Measurements from ENCODE around the gene TMF1.

The TMF1 gene

DNA sequence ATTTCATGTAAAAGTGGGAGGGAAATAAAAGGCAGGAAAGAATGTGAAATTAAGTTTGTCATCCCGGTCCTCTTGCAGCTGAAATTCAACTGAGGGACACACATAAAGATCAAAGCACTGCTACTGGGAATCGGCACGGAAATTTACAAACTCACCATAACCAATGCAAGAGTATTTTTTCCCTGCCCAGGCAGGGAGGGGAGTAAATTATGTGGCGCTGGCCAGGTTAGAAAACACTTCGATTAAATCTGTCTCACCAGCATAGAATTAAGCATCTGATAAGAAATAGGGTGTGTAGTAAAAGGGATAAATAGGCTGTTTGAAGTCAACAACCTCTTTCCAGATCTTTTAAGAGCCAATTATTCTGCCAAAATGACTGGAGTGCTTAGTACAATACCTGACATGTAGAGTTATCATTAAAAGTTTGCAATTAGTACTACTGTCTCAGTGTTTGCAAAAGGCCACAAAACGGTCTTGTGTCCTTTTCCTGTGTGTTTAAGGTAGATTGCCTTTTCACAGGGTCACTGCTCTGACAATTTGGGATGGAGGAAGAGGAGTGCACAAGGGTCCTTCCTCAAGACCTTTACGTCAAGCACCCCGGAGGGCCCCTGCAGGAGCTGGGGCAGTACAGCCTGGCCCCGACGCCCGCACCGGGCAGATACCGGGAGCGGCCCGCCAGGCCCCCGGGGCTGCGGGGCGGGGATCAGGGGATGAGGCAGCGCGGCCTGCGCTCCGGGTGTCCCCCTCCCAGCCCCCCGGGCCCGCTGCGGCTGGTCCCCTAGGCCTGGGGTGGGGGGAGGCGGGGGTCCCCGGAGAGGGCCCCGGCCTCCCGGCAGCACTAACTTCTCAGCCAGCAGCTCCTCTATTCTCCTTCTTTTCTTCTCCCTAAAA, 27.4 kb upstream of the TMF1 start:
- no peak for FAIRE-seq

DNA sequence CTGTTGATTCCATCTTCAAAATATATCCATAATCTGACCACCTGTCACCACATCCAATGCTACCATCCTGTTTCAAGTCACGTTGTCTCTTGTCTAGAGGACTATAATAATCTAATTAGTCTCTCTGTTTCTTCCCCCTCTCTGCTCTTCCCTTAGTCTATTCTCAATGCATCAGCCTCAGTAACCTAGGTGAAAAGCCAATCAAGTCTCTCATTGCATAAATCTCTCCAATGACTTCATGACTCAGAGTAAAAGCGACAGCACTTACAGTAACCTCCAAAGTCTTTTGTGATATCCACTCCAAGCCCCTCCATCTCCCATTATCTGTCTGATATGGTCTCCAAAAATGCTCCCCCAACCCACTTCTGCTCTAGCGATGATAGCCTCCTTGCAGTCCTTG, 20.8 kb upstream of the TMF1 start:
- no peak for FAIRE-seq

DNA sequence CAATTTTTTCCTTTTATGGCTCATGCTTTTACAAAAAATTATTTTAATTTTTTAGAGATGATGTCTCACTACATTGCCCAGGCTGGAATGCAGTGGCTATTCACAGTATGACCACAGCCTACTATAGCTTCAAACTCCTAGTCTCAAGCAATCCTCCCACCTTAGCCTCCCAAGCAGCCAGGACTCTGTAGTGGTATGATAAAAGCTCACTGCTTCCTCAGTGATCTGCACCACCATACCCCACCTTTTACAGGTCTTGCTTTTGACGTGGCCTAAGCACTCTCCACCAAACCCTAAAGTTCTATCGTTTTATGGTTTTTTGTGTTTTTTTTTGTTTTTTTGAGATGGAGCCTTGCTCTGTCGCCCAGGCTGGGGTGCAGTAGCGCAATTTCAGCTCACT, 14.0 kb upstream of the TMF1 start:
- no peak for FAIRE-seq

DNA sequence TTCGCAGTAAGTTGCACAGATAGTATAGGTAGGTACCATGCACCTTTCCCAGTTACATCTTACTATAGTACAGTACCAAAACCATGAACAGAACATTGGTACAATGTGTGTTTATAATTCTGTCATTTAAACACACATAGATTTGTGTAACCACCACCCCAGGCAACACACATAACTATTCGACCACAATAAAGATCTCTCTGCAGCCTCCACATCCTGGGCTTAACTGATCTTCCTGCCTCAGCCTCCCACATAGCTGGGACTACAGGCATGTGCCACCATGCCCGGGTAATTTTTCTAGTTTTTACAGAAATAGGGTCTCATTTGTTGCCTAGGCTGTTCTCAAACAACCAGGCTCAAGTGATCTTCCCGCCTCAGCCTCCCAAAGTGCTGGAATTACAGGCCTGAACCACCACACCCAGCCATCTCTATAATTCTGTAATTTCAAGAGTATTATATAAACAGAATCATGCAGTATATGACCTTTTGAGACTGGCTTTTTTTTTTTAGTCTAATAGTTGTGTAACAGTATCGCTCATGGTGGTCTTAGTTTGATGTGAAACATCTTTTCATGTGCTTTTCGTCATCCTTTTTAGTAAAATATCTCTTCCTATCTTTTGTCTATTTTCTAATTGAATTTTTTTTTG, 13.3 kb upstream of the TMF1 start:
- no peak for FAIRE-seq

DNA sequence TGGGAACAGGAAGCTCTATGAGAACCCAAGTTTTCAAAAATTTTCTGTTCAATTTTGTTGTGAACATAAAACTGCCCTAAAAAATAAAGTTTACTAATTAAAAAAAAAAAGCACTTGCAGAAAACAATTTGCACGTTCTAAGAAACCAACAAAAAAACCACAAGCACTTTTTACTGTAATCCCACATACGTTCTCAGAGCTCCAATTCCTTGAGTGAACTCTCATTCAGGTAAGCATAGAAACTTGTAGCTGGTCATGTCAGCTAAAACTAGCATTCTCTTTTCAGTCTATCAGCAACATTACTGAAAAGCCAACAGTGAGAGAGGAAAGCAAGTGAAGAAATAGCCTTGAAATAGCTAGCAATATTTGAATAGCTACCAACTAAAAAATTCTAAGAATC, 11.5 kb upstream of the TMF1 start:
- no peak for FAIRE-seq

DNA sequence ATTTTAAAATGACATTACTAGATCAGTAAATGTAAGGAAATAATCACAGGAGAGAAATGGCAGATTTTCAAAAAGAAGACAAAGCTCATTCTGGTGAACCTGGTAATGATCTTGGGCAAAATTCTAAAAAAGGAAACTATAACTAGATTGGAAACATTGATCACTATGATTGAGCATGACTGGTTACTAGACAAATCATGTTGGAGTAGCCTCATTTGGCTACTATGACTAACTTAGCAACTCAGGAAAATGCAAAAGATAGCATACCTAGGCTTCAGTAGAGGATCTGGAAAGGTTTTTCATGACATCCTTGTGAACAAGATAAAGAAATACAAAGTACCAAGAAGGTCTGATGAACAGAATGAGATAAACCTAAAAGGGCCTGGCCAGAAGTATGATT, 7.6 kb upstream of the TMF1 start:
- no peak for FAIRE-seq

DNA sequence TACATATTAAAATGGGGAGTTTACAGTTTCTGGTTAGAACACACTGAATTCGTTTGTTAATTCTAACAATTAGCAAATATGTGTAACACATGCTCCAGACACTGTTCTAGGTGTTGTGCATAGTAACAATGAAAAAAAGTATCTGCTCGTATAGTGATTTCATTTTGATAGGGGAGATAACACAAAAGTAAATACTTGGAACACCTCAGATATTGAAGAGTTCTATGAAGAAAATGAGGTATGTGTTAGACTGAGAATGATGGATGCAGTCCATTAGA, 6.8 kb upstream of the TMF1 start:
- FAIRE-seq = no peak

DNA sequence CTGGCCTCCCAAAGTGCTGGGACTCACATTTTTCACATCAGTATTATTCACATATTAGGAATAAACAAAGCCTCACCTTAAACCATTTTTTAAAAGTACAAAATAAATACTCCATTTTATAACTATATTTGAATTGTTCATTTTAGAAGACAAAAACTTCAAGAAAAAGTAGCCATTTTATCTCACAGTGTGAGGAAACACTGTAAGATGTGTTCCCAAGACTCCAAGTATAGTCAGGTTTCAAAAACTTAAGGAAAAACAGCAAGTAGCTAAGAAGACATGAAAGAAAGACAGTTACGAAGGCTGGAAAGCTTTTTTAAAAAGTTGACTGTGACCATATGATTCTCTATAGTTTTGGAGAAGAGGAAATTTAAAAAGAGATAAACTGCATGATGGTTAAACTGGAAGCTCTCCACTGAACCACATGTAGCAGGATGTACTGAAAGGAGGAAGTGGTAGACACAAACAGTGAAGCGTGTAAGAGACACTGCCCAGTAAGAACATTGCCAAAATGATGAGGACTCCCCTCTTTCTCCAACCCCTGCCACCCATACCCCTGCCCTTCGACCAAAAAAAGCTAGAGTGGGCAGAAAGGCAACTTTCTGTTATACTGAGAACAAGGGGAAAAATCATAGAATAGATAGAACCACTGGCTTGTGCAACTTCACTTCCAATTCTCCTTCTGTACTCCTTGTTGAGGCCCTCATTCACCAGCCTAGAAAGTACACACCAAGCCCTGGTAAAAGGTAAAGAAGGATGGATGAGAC, 6.2 kb upstream of the TMF1 start:
- FAIRE-seq = no peak

DNA sequence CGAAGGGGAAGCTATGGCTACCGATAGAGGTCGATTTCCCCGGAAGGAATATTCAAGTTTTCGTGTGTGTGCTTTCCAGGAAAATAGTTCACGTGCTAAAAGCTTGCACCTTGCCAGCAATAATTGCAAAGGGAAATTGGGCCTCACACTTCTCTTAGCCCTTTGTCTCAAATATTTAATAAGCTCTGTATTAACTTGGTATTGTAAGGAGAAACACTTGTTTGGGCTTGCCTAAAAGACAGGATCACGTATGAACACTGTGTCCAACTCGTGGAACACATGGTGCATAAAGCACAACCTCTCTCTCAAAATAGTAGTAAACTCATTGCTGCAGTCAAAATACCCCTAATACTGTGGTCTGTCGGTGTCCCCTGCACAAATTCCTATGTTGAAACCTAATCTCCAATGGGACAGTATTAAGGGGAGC, 352 bp upstream of the TMF1 start:
- FAIRE-seq = no peak

DNA sequence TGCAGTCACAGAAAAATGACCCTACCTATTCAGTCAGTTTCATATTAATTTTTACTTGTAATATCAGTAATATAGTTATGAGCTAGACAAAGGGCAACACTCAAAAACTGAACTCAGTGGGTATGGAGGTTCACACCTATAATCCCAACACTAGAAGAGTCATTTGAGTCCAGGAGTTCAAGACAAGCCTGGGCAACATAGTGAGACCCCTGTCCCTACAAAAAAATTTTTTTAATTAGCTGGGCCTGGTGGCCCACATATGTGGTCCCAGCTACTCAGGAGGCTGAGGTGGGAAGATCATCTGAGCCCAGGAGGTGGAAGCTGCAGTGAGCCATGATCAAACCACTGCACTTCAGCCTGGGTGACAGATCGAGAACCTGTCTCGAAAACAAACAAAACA, 3.1 kb downstream of the TMF1 start:
- FAIRE-seq = no peak

DNA sequence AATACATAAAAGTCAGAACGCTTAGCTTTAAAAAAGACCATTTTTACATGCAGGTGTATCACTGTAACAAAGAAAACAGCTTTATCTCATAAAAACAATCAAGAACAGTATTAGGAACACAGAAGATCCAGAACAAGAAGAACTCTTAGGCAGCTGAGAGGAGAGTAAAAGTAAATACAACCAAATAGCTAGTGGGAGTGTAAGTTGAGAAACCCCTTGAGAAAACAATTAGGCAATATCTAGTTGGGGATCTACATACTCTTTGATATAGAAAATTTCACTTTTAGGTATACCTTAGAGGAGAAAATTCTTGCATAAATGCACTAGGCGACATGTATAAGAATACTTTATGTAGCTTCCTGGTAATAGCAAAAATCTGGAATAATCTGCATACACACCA, 7.5 kb downstream of the TMF1 start:
- no peak for FAIRE-seq

DNA sequence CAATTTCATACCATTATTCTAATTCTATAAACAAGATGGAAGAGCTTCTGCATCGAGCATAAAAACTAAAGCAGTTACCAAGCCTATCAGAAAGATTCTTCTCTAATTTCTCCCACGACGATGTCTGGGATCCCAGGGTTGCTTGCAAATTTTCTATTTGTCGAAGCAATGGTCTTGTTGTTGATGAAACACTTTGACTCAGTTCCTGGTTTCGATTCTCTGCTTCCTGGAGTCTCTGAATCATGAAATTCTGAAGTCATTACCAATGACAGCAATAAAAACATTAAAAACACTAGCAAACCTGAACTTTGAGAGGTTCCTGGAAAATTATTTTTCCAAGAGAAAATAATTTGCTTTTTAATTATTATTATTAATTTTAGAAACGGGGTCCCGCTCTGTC, 18.7 kb downstream of the TMF1 start:
- FAIRE-seq = no peak

DNA sequence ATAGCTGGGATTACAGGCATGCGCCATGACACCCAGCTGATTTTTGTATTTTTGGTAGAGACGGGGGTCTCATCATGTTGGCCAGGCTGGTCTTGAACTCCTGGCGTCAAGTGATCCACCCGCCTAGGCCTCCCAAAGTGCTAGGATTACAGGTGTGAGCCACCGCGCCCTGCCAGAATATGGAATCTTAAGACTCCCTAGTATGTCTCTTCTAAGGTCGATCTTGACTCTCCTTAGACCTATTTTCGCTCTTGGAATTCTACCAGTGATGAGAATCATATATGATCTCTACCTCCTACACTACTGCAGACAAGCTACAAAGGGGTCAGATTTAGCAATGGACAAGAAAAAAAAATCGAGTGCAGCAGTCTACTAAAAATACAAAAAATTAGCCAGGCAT, 19.4 kb downstream of the TMF1 start:
- FAIRE-seq = no peak

DNA sequence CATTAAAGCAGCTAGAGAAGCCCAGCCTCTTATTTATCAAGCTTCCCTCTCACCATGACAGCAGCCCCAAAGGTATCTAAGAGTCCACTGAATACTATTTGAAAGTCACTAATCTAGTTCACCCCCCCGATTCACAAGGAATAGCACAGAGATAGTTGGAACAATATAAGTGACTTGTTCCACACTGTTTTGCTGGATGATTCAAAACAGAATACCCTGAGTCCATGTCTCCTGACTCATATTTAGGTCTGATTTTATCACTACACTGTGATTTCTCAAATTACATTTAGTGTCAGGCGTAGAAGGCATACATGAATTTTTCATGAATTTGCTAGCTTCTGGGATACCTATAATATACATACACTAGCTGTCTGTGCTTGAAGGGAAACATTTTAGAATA, 20.0 kb downstream of the TMF1 start:
- FAIRE-seq = no peak

DNA sequence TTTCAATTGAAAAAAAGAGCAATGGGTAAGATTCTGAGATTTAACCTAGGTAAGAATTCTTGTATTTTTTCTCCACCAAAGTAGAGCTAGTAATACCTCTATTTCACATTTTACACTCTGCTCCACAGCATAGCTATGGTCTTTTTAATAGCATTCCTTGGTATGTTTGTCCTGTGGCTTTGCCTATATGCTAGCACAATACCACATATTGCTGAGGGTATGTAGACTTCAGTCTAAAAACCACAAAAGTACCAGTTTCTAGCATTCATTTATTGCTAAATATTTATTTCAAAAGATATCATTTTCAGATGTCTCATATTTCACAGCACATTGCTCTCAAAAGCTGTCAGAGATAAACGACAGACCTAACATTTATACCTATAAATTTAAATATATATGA, 20.5 kb downstream of the TMF1 start:
- no peak for FAIRE-seq

DNA sequence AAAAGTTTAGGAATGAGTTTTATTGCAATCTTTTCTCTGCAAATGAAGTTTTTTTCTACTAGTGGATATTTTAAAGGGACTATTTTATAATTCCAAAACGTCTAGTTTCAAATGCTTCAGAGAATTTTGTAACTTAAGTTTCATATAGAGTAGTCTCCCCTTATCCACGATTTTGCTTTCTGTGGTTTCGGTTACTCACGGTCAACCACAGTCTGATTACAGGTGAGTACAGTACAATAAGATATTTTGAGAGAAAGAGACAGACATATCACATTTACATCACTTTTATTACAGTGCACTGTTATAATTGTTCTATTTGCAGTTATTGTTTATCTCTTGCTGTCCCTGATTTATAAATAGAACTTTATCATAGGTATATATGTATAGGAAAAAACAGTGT, 31.3 kb downstream of the TMF1 start:
- FAIRE-seq = no peak

DNA sequence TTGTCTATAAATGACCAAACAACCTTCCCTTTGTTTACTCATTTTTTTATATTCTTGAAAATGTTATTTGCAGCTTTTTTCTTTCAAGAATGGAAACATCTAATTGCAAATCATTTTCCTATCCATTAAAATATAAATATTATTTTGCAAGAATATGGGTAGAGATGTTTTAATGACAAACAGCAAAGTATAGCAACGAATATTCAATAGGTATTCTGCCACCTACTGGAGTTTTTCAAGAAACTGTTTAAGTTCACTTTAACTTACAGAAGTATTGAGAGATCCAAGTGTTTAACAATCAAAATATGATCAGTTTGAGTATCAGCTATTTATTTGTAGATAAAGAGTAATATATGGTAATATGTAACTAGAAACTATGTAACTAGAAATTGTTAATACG, 31.7 kb downstream of the TMF1 start:
- peak; percentile 98 for FAIRE-seq

DNA sequence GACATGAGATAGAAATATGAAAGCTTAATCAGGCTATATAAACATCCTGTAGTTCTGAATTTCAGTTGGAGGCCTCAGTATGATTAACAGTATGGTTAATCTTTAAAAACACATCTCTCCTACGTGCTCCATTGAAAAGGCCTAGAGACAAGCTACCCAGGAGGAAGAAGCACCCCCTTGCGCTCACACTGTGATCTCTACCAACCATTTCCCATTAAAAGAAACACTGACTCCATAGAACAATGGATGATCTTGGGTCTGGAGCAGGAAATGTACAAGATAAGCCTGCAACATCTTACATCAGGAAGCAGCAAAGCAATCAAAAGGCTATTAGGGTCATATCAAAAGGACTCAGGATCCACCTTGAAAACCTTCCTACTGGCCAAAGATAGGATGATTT, 35.2 kb downstream of the TMF1 start:
- no peak for FAIRE-seq

DNA sequence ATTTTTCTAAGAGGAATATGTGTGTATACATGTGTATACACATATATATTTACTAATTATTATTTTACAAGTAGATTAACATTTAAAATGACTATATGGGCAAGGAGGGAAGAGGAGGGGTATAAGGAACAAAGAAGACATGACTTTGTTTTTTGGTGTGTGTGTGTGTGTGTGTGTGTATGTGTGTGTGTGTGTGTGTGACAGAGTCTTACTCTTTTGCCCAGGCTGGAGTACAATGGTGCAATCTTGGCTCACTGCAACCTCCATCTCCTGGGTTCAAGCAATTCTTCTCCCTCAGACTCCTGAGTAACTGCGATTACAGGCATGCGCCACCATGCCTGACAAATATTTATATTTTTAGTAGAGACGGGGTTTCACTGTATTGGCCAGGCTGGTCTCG, 36.0 kb downstream of the TMF1 start:
- FAIRE-seq = no peak

DNA sequence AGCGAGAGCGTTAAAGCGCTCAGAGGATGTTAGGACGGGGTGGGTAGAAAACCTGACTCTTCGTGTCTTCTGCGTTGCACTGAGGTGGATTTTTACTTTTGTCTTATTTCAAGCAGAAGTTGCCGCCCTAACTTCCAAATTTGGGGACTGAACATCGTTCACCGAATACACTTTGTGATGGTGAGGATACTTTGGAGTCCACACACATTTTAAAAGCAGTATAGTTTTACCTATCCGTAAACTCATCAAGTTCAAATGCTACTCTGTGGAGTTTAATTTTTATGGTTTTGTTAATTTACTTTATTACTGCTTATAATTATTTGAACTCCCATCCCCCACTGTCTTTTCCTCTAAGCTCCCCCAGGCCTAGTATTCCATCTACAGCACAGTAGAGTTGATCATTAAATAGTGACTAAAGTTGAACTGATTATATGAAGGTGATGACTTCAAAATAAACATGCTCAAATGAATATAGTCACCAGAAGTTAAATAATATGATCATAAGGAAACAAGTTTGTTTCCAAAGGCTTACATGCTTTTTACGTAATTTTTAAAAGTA, 38.0 kb downstream of the TMF1 start:
- no peak for FAIRE-seq

DNA sequence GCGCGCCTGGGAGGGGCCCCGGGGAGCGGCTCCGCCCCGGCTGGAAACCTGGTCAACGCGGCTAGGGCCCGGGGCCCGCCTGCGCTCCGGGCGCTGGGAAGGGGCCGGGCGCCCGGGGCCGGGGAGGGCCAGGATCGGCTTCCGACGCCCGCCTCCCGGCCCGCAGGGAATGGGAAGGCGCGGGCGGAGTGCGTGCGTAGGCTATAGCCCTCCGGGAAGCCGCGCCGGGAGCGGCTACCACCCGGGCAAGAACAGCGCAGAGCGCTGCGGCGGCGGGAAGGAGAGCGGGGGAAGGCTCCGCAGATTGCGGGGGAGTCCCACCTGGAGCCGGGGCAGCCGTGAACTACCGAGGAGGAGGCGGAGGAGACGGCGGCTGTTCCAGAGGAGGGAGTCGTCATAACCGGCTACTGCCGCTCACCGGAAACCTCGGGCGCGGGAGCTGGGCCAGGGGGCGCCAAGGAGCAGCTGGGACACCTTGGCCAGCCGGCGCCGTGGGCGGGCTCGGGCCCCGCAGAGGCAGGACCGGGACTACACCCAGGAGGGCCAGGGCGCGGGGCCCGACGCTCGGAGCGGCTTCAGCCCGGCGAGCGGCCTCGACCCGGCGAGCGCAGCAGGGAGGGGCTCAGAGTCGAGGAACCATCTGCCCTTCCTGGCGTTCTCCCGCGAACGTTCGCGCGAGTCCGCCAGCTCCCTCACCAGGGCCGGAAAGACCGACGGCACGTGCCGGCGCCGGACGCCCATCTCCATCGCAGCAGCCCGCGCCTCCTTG, 38.7 kb downstream of the TMF1 start, which contains the start of gene EOGT:
Gene EOGT, minus strand, starts transcription at position 432 of the 769 bp plus-strand sequence. CDS start 3,838 bp downstream, outside the sequence.
- FAIRE-seq = no peak

DNA sequence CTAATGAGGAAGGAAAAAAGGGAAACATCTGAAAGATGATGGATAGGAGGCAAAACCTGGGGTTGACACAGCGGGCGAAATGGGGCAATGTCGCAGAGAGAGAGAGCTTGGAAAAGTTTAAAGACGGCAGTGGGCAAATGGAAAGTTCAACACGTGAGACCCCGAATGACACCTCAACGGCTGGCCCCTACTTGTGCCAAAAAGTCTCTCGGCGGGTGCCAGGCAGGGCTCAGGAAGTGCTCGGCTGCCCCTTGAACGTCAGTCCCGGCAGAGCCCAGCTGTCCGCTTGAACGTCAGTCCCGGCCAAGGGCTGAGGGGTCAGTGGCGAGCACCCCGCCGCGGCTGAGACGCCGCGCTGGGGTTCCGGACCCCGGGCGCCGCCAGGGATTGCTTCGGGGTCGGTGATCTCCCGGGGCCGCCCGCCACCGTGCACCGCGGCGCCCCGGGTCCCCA, 39.3 kb downstream of the TMF1 start:
- FAIRE-seq = no peak

All from A204.1 (cell line).